H1 (cell line): Measurements from ENCODE around the gene TEAD3. TPM values are rescaled to one million over a fixed set of nuclear protein-coding genes. Genes with fewer than 3 reads are reported as not detected.

ENCODE experiments used
- ATF2 ChIP-seq: IDR thresholded peaks from 2 replicates; pipeline ENCODE4 v1.6.1; 2012; ENCODE audit warnings: low read length, inconsistent platforms
- ATF3 ChIP-seq: IDR thresholded peaks from 2 replicates; pipeline ENCODE4 v1.6.1; 2011; ENCODE audit warnings: low read depth, mild to moderate bottlenecking, low read length; ENCODE audit not compliant: insufficient read depth
- BCL11A ChIP-seq, 2 experiments: IDR thresholded peaks; one replicate each; pipeline ENCODE4 v1.6.1; 2011; ENCODE audit warnings: low read depth in 2 of 2, low read length in 2 of 2, mild to moderate bottlenecking in 2 of 2
- CEBPB ChIP-seq: IDR thresholded peaks from 2 replicates; pipeline ENCODE4 v1.6.1; 2012; ENCODE audit warnings: low read depth, low read length
- CTBP2 ChIP-seq: IDR thresholded peaks from 2 replicates; pipeline ENCODE4 v1.7.0; 2011; ENCODE audit warnings: borderline replicate concordance, mild to moderate bottlenecking, moderate library complexity, mixed read lengths, low read length; ENCODE audit not compliant: insufficient read depth, insufficient read length
- E2F6 ChIP-seq: IDR thresholded peaks from 2 replicates; pipeline ENCODE4 v1.6.1; 2012; ENCODE audit warnings: inconsistent platforms
- HDAC6 ChIP-seq: IDR thresholded peaks from one replicate; pipeline ENCODE4 v1.7.1; 2012; ENCODE audit warnings: low read depth, mild to moderate bottlenecking, inconsistent platforms, low read length, moderate library complexity
- MAX ChIP-seq: IDR thresholded peaks from 2 replicates; pipeline ENCODE4 v1.6.1; 2012; ENCODE audit warnings: inconsistent platforms
- POU5F1 ChIP-seq: IDR thresholded peaks from 2 replicates; pipeline ENCODE4 v1.6.1; 2011; ENCODE audit warnings: low read depth, mild to moderate bottlenecking, low read length, moderate library complexity
- RAD21 ChIP-seq, 2 experiments: IDR thresholded peaks in 1 of 2; conservative IDR thresholded peaks in 1 of 2; 2 replicates each; pipeline ENCODE4 v1.6.1; 2011; ENCODE audit warnings: low read depth in 2 of 2, low read length in 2 of 2, improper control_type of control experiment in 1 of 2, inconsistent platforms in 1 of 2, mild to moderate bottlenecking in 1 of 2, moderate library complexity in 1 of 2
- RNF2 ChIP-seq: fragments of 200-900, 300-1000 bp; sonication (generic); IDR thresholded peaks from 2 replicates; pipeline ENCODE4 v1.7.1; 2016; ENCODE audit warnings: borderline replicate concordance, low read depth, mild to moderate bottlenecking, antibody characterized with exemption, low read length; ENCODE audit not compliant: poor library complexity, severe bottlenecking; ENCODE audit errors: missing control alignments
- TAF1 ChIP-seq: IDR thresholded peaks from 2 replicates; pipeline ENCODE4 v1.6.1; 2011; ENCODE audit warnings: mild to moderate bottlenecking, low read depth, low read length
- TBP ChIP-seq: IDR thresholded peaks from 2 replicates; pipeline ENCODE4 v1.6.1; 2011; ENCODE audit warnings: low read depth, low read length, improper control_type of control experiment
- TEAD4 ChIP-seq: IDR thresholded peaks from 2 replicates; pipeline ENCODE4 v1.6.1; 2012; ENCODE audit warnings: low read depth, low read length, inconsistent platforms, mixed read lengths
- YY1 ChIP-seq: IDR thresholded peaks from 2 replicates; pipeline ENCODE4 v1.6.1; 2011; ENCODE audit warnings: low read depth, mild to moderate bottlenecking, low read length
- ZNF274 ChIP-seq: IDR thresholded peaks from 2 replicates; pipeline ENCODE4 v1.7.0; 2012; ENCODE audit warnings: low read length, borderline replicate concordance; ENCODE audit errors: extremely low read depth
- polyA plus RNA-seq, 7 experiments: library from polyadenylated mRNA; depleted of rRNA in 3 of 7; stranded (reverse) in 5 of 7; unstranded in 2 of 7; fragments of >200 nt in 5 of 7; fragments of 200-250 nt in 2 of 7; gene quantifications; 1 replicate in 5 of 7; 2 replicates in 1 of 7; 4 replicates in 1 of 7; pipeline versions ENCODE4 v1.2.1 to v1.2.3, GENCODE V29; 2011 to 2013; ENCODE audit warnings: missing spikeins in 2 of 7, mixed read lengths in 2 of 7
- total RNA-seq: library from RNA; stranded (reverse); fragmentation: NEBNext Ultra II Directional; extraction: Animal tissue kit (Norgen Biotek cat#: 25700); gene quantifications from 2 replicates; pipeline ENCODE4 v1.2.1, GENCODE V29; 2021

TEAD3 gene
- total and polyA plus RNA-seq, 2 of the 8 experiments (the other 6 are each of a cell fraction or from before 2014, with no cell fraction given): 20.1 to 28.7 TPM

- TF ChIP-seq TAF1: 0 out of 2 replicates have a peak, but pooled peaks have one; percentile 32
- no peak for TF ChIP-seq ZNF274
- no peak for TF ChIP-seq ATF2
- no peak for TF ChIP-seq E2F6
- TF ChIP-seq HDAC6: no peak
- TF ChIP-seq BCL11A (IDR thresholded peaks at IDR 0.05; ENCODE audit: low read depth in 2 of 2, low read length in 2 of 2): no peak
- no peak for TF ChIP-seq CTBP2
- no peak for TF ChIP-seq CEBPB
- TF ChIP-seq TEAD4: 0 out of 2 replicates have a peak, but pooled peaks have one; percentile 31
- TF ChIP-seq ATF3: no peak
- TF ChIP-seq RAD21 (IDR thresholded peaks at IDR 0.05 in 1 of 2, conservative IDR thresholded peaks at IDR 0.05 in 1 of 2; ENCODE audit: low read depth in 2 of 2, low read length in 2 of 2): no peak
- no peak for TF ChIP-seq YY1
- TF ChIP-seq RNF2: no peak
- no peak for TF ChIP-seq POU5F1
- no peak for TF ChIP-seq MAX
- TF ChIP-seq TBP: peak; percentile 38; the same call in 1 of the 2 replicates
- TF ChIP-seq, all 59 proteins: peak for 8
These were observed 46.7 kb upstream of the TEAD3 start (continued) for GRCh38 chr6:35543459-35544193.
